ENCODE results near the gene TMEM106A.
"Not testable (repeated sequence)": the region's sequence is repeated elsewhere in the genome, so short reads cannot be mapped to it uniquely, and the experiment has no call there.

Gene TMEM106A

GRCh38 chr17:43211480-43212402 is at the start of gene TMEM106A:
Gene TMEM106A, plus strand, starts transcription at chr17:43211875. Its CDS starts 1,167 bp downstream, at chr17:43213042.
- Histone ChIP-seq H3K27ac (peak within 1 kb of the TSS; percentile 70), H3K27me3 (no peaks in the 10 kb centered on the region), H3K9me3 (no peaks in the 10 kb centered on the region), H4K20me1 (no peaks in the 10 kb centered on the region; the same call in 1 of the 2 replicates), H3K36me3 (peaks cover 15% of the 10 kb centered on the region), H3K9ac (peak within 1 kb of the TSS; percentile 84), H3K4me3 (peak within 1 kb of the TSS; percentile 77), H3K4me1 (peaks cover 35% of the 10 kb centered on the region), H3K4me2 (peak within 1 kb of the TSS; percentile 92)
- TF ChIP-seq Cebpa-rat (IDR thresholded peaks at IDR 0.05), result no peak

- H3K36me3 ChIP-seq, result peaks cover 37% of the 10 kb centered on the region
- H3K9me3 ChIP-seq, H3K4me3 ChIP-seq, H3K9ac ChIP-seq, H3K4me2 ChIP-seq, H3K27ac ChIP-seq, H4K20me1 ChIP-seq, H3K27me3 ChIP-seq: not testable (repeated sequence)
- peaks cover 10% of the 10 kb centered on the region for H3K4me1 ChIP-seq
These were observed 45.7 kb upstream of the TMEM106A start for GRCh38 chr17:43165971-43166370.

DNA sequence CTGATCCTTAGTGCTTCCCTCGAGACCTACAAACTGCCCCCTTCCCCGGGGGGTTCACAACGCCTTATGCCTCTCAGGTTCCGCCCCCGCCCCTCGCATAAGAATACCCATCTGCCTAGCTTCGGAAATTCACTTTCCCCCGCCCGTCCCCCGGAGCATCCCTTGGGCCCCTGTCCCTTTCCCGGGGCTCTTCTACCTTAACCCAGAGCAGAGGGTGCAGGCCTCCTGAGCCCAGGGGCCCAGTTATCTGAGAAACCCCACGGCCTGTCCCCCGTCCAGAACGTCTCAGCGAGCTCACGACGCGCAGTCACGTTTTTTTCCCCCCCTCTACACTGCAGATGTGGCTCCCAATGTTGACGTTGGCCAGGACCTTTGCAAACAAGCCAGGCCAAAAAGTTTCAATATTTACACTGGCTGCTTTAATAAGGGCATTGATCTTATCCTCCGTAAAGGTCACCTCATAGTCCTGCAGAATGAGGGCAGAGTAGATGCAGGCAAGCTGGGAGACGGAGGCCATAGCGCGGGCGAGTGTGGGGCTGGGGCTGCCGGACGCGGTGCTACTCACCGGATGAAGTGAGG is 42.0 kb upstream of the TMEM106A start:
- no peaks in the 10 kb centered on the region for H3K9me3 ChIP-seq
- peak overlapping the region; percentile 88 for H3K9ac ChIP-seq
- peak overlapping the region; percentile 83 for H3K4me3 ChIP-seq
- peak overlapping the region; percentile 97 for H3K4me2 ChIP-seq
- no peak for TF ChIP-seq Cebpa-rat (IDR thresholded peaks at IDR 0.05)
- H3K27ac ChIP-seq, result peak overlapping the region; percentile 93
- H4K20me1 ChIP-seq, result peaks cover 7% of the 10 kb centered on the region; the same call in 1 of the 2 replicates
- H3K36me3 ChIP-seq, result peaks cover 16% of the 10 kb centered on the region
- H3K4me1 ChIP-seq, result peaks cover 30% of the 10 kb centered on the region
- no peaks in the 10 kb centered on the region for H3K27me3 ChIP-seq

GRCh38 chr17:43170140-43170765 is 41.4 kb upstream of the TMEM106A start:
- no peak for TF ChIP-seq Cebpa-rat (IDR thresholded peaks at IDR 0.05)
- no peaks in the 10 kb centered on the region for H3K27me3 ChIP-seq
- peak overlapping the region; percentile 83 for H3K4me3 ChIP-seq
- H3K9me3 ChIP-seq, result no peaks in the 10 kb centered on the region
- peaks cover 7% of the 10 kb centered on the region; the same call in 1 of the 2 replicates for H4K20me1 ChIP-seq
- H3K36me3 ChIP-seq, result peaks cover 16% of the 10 kb centered on the region
- H3K9ac ChIP-seq, result peak overlapping the region; percentile 88
- peak overlapping the region; percentile 97 for H3K4me2 ChIP-seq
- peaks cover 30% of the 10 kb centered on the region for H3K4me1 ChIP-seq
- peak overlapping the region; percentile 93 for H3K27ac ChIP-seq

DNA sequence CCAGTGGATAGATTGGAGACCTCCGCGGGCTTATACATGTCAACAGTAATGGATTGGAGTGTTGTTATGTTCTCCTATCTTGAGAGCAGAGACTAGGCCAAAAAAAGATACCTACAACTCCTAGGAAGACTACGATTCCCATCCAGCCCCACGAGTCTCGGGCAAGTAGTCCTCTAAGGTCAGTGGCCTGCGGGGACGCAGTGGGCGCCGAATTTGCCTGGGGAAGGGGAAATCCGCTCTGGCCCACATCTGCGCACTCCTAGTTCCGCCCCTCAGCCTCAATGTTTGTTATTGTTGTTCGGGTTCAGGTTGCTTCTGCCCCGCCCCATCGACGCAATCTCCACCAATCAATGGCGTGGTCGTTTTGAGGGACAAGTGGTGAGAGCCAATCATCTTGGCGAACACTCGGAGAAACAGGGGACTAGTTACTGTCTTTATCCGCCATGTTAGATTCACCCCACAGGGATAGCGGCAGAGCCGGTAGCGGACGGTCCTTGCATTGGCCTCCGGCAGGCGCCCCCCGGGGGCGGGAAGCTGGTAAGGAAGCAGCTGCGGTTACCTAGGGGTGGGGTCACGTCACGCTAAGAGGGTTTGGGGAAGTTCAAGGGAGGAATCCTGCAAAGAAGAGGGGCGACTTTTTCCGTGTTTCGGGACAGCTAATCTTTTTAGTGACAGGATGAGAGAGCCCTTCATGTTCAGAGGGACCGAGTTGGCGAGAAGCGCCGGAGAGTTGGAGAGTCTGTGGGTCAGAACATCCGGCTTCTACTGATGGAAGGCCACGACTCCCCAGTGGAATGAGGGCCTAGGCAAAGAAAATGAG is 40.7 kb upstream of the TMEM106A start, which contains the start of gene NBR1:
Gene NBR1, plus strand, starts transcription at position 449 of the 820 bp plus-strand sequence. CDS start 4,586 bp downstream, outside the sequence.
- H3K4me2 ChIP-seq, result peak within 1 kb of the TSS; percentile 97
- H3K9ac ChIP-seq, result peak within 1 kb of the TSS; percentile 88
- H3K9me3 ChIP-seq, result no peaks in the 10 kb centered on the region
- peak within 1 kb of the TSS; percentile 83 for H3K4me3 ChIP-seq
- H3K27ac ChIP-seq, result peak within 1 kb of the TSS; percentile 93
- no peaks in the 10 kb centered on the region for H3K27me3 ChIP-seq
- TF ChIP-seq Cebpa-rat (IDR thresholded peaks at IDR 0.05), result no peak
- H4K20me1 ChIP-seq, result peaks cover 7% of the 10 kb centered on the region; the same call in 1 of the 2 replicates
- H3K36me3 ChIP-seq, result peaks cover 17% of the 10 kb centered on the region
- peaks cover 30% of the 10 kb centered on the region for H3K4me1 ChIP-seq

DNA sequence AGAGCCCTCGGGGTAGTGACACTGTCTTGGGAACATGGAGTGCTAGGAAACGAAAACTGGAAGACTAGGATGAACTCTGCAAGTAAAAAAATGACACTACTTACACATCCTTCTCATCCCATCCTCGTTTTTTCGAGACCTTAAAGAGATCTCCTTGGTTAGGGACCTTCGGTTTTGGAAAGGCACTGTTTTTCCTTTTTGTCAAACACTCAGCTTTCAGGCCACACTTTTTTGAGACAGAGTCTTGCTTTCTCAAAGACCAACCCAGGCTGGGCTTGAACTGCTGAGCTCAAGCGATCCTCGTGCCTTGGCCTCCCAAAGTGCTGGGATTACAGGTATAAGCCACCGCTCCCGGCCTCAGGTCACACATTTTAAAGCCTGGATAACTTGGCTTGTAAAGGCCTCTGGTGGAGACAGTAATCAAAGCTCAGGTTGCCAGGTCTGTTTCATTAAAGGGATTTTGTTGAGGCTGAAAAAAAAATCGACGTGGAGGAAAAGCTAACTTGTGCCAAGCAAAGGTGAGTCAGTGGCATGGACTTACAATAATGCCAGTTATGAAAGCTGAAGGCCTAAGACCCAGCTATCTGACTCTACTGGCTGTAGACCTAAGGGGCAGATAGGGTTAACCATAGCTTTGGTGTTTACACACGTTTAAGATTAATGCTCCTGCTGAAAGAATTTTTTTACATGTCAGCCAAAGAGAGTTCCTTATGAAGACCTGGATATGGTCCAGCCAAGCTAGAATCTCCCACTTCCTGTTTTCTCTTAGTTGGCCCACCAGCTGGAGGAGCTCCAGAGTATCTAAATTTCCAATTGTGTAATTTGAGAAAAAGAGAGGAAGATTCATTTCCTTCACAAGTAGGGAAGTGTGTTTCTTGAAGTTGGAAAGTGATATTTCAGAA is 39.8 kb upstream of the TMEM106A start:
- H3K27me3 ChIP-seq, result no peaks in the 10 kb centered on the region
- peak overlapping the region; percentile 93 for H3K27ac ChIP-seq
- peak overlapping the region; percentile 88 for H3K9ac ChIP-seq
- peak overlapping the region; percentile 83 for H3K4me3 ChIP-seq
- TF ChIP-seq Cebpa-rat (IDR thresholded peaks at IDR 0.05), result no peak
- H3K4me1 ChIP-seq, result peaks cover 30% of the 10 kb centered on the region
- peak overlapping the region; percentile 97 for H3K4me2 ChIP-seq
- no peaks in the 10 kb centered on the region for H3K9me3 ChIP-seq
- H4K20me1 ChIP-seq, result peaks cover 7% of the 10 kb centered on the region; the same call in 1 of the 2 replicates
- H3K36me3 ChIP-seq, result peaks cover 18% of the 10 kb centered on the region

- no peaks in the 10 kb centered on the region for H3K27me3 ChIP-seq
- no peaks in the 10 kb centered on the region for H3K9me3 ChIP-seq
- no peak overlapping the region for H3K27ac ChIP-seq
- H3K4me1 ChIP-seq, result peaks cover 19% of the 10 kb centered on the region
- no peak overlapping the region for H3K4me3 ChIP-seq
- H3K9ac ChIP-seq, result no peak overlapping the region
- no peak overlapping the region for H3K4me2 ChIP-seq
- no peaks in the 10 kb centered on the region for H4K20me1 ChIP-seq
- peaks cover 25% of the 10 kb centered on the region for H3K36me3 ChIP-seq
- TF ChIP-seq Cebpa-rat (IDR thresholded peaks at IDR 0.05), result no peak
These were observed 36.2 kb upstream of the TMEM106A start for GRCh38 chr17:43175213-43176118.

All from BLaER1 (cell line).